ENCODE measurements around the gene ATP6V1E1. TPM values are rescaled to one million over a fixed set of nuclear protein-coding genes. Genes with fewer than 3 reads are reported as not detected.

ATP6V1E1 gene
- total RNA-seq, 1 donor from 2014 or later: 119 TPM

DNA sequence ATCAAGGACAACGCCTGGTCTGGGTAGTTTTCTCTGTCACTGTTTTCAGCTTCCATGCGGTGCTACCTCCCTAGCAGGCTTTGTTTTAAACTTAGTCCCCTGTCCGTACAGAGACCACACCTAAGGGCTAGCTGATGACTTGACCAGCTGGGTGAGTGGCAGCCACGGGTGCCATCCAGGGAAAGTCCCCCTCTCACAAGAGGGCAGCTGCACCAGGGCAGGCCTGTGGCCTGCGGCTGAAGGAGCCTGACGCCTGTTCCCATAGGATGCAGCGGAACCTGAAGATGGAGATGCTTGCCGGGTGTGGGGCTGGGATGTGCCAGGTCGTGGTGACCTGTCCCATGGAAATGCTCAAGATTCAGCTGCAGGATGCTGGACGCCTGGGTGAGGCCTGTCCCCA, 45.4 kb downstream of the ATP6V1E1 start:
- FAIRE-seq: peak; percentile 86
- no peaks in the 10 kb centered on the region for H3K36me3 ChIP-seq (ENCODE audit: control insufficient read depth, insufficient read depth, low read length)
- no peak overlapping the region for H3K4me3 ChIP-seq (ENCODE audit: low read depth, low read length)
- DNase-seq (ENCODE audit: low read depth): no peak
- H3K27me3 ChIP-seq (ENCODE audit: control insufficient read depth, insufficient read depth, low read length): no peaks in the 10 kb centered on the region
- TF ChIP-seq, protein P1, sequence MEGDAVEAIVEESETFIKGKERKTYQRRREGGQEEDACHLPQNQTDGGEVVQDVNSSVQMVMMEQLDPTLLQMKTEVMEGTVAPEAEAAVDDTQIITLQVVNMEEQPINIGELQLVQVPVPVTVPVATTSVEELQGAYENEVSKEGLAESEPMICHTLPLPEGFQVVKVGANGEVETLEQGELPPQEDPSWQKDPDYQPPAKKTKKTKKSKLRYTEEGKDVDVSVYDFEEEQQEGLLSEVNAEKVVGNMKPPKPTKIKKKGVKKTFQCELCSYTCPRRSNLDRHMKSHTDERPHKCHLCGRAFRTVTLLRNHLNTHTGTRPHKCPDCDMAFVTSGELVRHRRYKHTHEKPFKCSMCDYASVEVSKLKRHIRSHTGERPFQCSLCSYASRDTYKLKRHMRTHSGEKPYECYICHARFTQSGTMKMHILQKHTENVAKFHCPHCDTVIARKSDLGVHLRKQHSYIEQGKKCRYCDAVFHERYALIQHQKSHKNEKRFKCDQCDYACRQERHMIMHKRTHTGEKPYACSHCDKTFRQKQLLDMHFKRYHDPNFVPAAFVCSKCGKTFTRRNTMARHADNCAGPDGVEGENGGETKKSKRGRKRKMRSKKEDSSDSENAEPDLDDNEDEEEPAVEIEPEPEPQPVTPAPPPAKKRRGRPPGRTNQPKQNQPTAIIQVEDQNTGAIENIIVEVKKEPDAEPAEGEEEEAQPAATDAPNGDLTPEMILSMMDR (IDR thresholded peaks at IDR 0.05; ENCODE audit: insufficient read depth, low read length, severe bottlenecking): no peak

- Histone ChIP-seq H3K36me3 (ENCODE audit: control insufficient read depth, insufficient read depth, low read length) (no peaks in the 10 kb centered on the region), H3K27me3 (ENCODE audit: control insufficient read depth, insufficient read depth, low read length) (no peaks in the 10 kb centered on the region), H3K4me3 (ENCODE audit: low read depth, low read length) (no peak overlapping the region)
- TF ChIP-seq, protein P1 (IDR thresholded peaks at IDR 0.05; ENCODE audit: insufficient read depth, low read length, severe bottlenecking): no peak
- DNase-seq (ENCODE audit: low read depth): no peak
- FAIRE-seq: no peak
These were observed 46.9 kb downstream of the ATP6V1E1 start for GRCh38 chr22:17581631-17582030.

DNA sequence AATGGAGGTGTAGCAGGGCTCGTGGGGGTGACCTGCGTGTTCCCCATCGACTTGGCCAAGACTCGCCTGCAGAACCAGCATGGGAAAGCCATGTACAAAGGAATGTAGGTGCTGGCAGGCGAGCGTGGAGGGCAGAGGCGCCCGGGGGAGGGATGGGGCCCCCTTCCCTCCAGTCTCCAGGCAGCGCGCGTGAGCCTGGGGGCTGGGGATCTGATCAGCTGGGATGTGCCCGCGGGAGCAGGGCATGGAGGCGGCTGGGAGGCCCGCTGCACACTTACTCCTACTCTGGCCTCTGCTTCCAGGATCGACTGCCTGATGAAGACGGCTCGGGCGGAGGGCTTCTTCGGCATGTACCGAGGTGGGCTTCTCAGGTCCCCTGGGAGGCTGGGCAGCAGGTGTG, 47.5 kb downstream of the ATP6V1E1 start:
- TF ChIP-seq, protein P1 (IDR thresholded peaks at IDR 0.05; ENCODE audit: insufficient read depth, low read length, severe bottlenecking): no peak
- FAIRE-seq (no peak), DNase-seq (ENCODE audit: low read depth) (no peak)
- Histone ChIP-seq H3K36me3 (ENCODE audit: control insufficient read depth, insufficient read depth, low read length) (no peaks in the 10 kb centered on the region), H3K4me3 (ENCODE audit: low read depth, low read length) (no peak overlapping the region), H3K27me3 (ENCODE audit: control insufficient read depth, insufficient read depth, low read length) (no peaks in the 10 kb centered on the region)

- TF ChIP-seq, protein P1 (IDR thresholded peaks at IDR 0.05; ENCODE audit: insufficient read depth, low read length, severe bottlenecking): no peak
- FAIRE-seq (no peak), DNase-seq (ENCODE audit: low read depth) (no peak)
- Histone ChIP-seq H3K4me3 (ENCODE audit: low read depth, low read length) (no peak overlapping the region), H3K27me3 (ENCODE audit: control insufficient read depth, insufficient read depth, low read length) (no peaks in the 10 kb centered on the region), H3K36me3 (ENCODE audit: control insufficient read depth, insufficient read depth, low read length) (no peaks in the 10 kb centered on the region)
These were observed 48.0 kb downstream of the ATP6V1E1 start for GRCh38 chr22:17580441-17581031.

DNA sequence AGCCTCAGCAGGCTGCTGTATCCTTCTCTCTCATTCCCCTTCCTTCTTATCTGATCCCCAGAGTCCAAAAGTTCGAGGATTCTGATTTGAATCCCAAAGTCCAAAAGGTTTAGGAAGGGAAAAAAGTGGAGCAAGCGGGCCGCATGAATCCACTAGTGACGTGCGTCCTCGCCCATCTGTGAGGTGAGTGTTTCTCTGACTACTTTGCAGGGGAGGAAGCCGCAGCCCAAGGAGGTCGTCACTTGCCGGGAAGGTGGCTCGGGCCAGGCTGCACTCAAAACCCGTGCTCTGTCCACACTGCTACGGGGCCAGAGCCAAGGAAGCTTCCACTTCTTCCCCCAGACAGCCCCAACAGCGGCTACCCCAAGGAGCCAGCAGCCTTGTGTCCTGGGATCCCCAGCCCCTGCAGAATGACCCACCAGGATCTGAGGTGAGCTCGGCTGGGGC, 49.0 kb downstream of the ATP6V1E1 start:
- Histone ChIP-seq H3K36me3 (ENCODE audit: control insufficient read depth, insufficient read depth, low read length) (no peaks in the 10 kb centered on the region), H3K4me3 (ENCODE audit: low read depth, low read length) (no peak overlapping the region), H3K27me3 (ENCODE audit: control insufficient read depth, insufficient read depth, low read length) (no peaks in the 10 kb centered on the region)
- TF ChIP-seq, protein P1 (IDR thresholded peaks at IDR 0.05; ENCODE audit: insufficient read depth, low read length, severe bottlenecking): no peak
- DNase-seq (ENCODE audit: low read depth): no peak
- no peak for FAIRE-seq
